Activated CD4-positive, alpha-beta T cell treated with anti-CD3 and anti-CD28 coated beads, Interleukin-2, amount 10 ng/mL, durations not matched to agents 24 days and 14 days (primary cell): ENCODE data around the gene CCDC30. TPM values are rescaled to one million over a fixed set of nuclear protein-coding genes. Genes with fewer than 3 reads are reported as not detected.

Source experiments
- total RNA-seq: library from RNA; stranded (reverse); gene quantifications from 2 replicates; pipeline ENCODE4 v1.2.3, GENCODE V29; 2022

CCDC30 gene
- total RNA-seq, 1 donor from 2014 or later = 0.68 TPM

Other genes starting within 250 kb of the CCDC30 start
- gene FOXJ3, start 128.1 kb upstream of the CCDC30 start, total RNA-seq = 48.9 and 51.0 TPM in 2 replicates
- gene RIMKLA, start 82.5 kb upstream of the CCDC30 start, total RNA-seq = 5.0 and 5.5 TPM in 2 replicates
- 0.12 TPM in 1 of 2 replicates, not detected in the other for gene ZMYND12, start 7.3 kb upstream of the CCDC30 start, total RNA-seq
- gene PPCS, start 6.7 kb upstream of the CCDC30 start, total RNA-seq = 44.7 and 48.0 TPM in 2 replicates
- gene PPIH, start 195.1 kb downstream of the CCDC30 start, total RNA-seq = 88.4 and 92.9 TPM in 2 replicates
- 861 and 867 TPM in 2 replicates for gene YBX1, start 219.1 kb downstream of the CCDC30 start, total RNA-seq